Osteoblast (primary cell): ENCODE results near the gene GSS. TPM values are rescaled to one million over a fixed set of nuclear protein-coding genes. Genes with fewer than 3 reads are reported as not detected.

Experiments used
- DNase-seq: peaks from one replicate; pipeline ENCODE4 v3.0.0; 2011; ENCODE audit warnings: low spot score, mixed read lengths; ENCODE audit not compliant: insufficient read length; ENCODE audit errors: missing footprints
- H2AFZ ChIP-seq: 2 replicates; pipeline ENCODE4 v1.6.0; 2011; ENCODE audit warnings: mild to moderate bottlenecking, low read length
- H3K27ac ChIP-seq: 2 replicates; pipeline ENCODE4 v1.5.1; 2011; ENCODE audit warnings: mild to moderate bottlenecking, low read depth, low read length, moderate library complexity
- H3K27me3 ChIP-seq: 2 replicates; pipeline ENCODE4 v1.6.0; 2012; ENCODE audit warnings: mild to moderate bottlenecking, control low read depth, inconsistent platforms, low read length, moderate library complexity; ENCODE audit not compliant: insufficient read depth
- H3K36me3 ChIP-seq: 2 replicates; pipeline ENCODE4 v1.5.1; 2011; ENCODE audit warnings: mild to moderate bottlenecking, low read length, control low read depth, moderate library complexity; ENCODE audit not compliant: insufficient read depth
- H3K4me1 ChIP-seq: 2 replicates; pipeline ENCODE4 v1.5.1; 2011; ENCODE audit warnings: mild to moderate bottlenecking, low read length, control low read depth, moderate library complexity; ENCODE audit not compliant: insufficient read depth
- H3K4me2 ChIP-seq: 2 replicates; pipeline ENCODE4 v1.6.0; 2011; ENCODE audit warnings: mild to moderate bottlenecking, low read length; ENCODE audit not compliant: insufficient read depth
- H3K4me3 ChIP-seq: fragments of 200-600 bp; sonication (generic); 3 replicates; pipeline ENCODE4 v1.5.1; 2012; ENCODE audit warnings: mild to moderate bottlenecking, low read length, inconsistent platforms; ENCODE audit not compliant: insufficient read depth
- H3K79me2 ChIP-seq: 2 replicates; pipeline ENCODE4 v1.6.0; 2012; ENCODE audit warnings: mild to moderate bottlenecking, low read length, control low read depth, inconsistent platforms; ENCODE audit not compliant: insufficient read depth
- H3K9me3 ChIP-seq: 2 replicates; pipeline ENCODE4 v1.5.1; 2011; ENCODE audit warnings: low read depth, low read length, control low read depth
- H4K20me1 ChIP-seq: 2 replicates; pipeline ENCODE4 v1.6.0; 2012; ENCODE audit warnings: mild to moderate bottlenecking, low read length, control low read depth; ENCODE audit not compliant: insufficient read depth
- total RNA-seq: library from RNA; depleted of rRNA; stranded (reverse); fragments of >200 nt; gene quantifications from 2 replicates; pipeline ENCODE4 v1.2.3, GENCODE V29; 2012
- TF ChIP-seq, protein P1 (sequence below): IDR thresholded peaks from 2 replicates; pipeline ENCODE4 v1.5.1; 2011; ENCODE audit warnings: mild to moderate bottlenecking, low read depth, low read length, moderate library complexity; ENCODE audit errors: extremely low read depth

Gene GSS
- total RNA-seq, 1 donor = 54.6 TPM

DNA sequence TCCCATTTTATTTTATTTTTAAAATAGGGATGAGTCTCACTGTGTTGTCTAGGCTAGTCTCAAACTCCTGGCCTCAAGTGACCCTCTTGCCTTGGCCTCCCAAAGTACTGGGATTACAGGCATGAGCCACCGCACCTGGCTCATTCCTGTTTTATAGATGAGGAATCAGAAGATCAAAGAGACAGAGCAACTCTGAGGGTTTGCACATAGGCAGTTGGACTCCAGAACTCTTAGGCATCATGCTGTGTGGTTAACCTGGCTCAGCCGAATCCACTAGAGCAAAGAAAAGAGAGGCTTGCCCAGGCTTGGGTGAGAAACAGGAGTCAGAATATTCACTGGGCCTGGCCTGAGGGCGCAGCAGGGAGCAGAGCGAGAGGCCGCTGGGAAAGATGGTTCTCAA, 9.4 kb upstream of the GSS start:
- H2AFZ ChIP-seq = no peak overlapping the region
- H3K4me2 ChIP-seq = no peak overlapping the region
- H3K36me3 ChIP-seq = no peaks in the 10 kb centered on the region
- no peaks in the 10 kb centered on the region for H3K79me2 ChIP-seq
- no peaks in the 10 kb centered on the region for H3K4me1 ChIP-seq
- no peak overlapping the region for H3K4me3 ChIP-seq
- no peaks in the 10 kb centered on the region for H3K27me3 ChIP-seq
- H4K20me1 ChIP-seq = no peaks in the 10 kb centered on the region
- no peaks in the 10 kb centered on the region for H3K9me3 ChIP-seq
- TF ChIP-seq, protein P1, sequence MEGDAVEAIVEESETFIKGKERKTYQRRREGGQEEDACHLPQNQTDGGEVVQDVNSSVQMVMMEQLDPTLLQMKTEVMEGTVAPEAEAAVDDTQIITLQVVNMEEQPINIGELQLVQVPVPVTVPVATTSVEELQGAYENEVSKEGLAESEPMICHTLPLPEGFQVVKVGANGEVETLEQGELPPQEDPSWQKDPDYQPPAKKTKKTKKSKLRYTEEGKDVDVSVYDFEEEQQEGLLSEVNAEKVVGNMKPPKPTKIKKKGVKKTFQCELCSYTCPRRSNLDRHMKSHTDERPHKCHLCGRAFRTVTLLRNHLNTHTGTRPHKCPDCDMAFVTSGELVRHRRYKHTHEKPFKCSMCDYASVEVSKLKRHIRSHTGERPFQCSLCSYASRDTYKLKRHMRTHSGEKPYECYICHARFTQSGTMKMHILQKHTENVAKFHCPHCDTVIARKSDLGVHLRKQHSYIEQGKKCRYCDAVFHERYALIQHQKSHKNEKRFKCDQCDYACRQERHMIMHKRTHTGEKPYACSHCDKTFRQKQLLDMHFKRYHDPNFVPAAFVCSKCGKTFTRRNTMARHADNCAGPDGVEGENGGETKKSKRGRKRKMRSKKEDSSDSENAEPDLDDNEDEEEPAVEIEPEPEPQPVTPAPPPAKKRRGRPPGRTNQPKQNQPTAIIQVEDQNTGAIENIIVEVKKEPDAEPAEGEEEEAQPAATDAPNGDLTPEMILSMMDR = no peak
- no peak for DNase-seq
- H3K27ac ChIP-seq = no peak overlapping the region

DNA sequence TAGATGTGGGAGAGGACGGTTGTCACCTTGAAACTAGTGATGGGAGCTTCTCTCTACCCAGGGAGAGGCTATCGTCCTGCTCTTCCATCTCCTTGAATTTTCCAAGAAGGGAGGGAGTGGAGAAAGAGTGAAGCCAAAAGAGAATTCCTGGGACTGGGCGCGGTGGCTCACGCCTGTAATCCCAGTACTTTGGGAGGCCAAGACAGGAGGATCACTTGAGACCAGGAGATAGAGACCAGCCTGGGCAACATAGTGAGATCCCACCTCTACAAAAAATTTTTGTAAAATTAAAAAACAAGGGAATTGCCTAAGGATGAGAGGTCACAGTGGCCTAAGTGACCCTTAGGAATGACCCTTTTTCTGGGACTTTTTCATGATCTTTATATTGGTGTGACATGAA, 8.9 kb upstream of the GSS start:
- no peak overlapping the region for H3K4me2 ChIP-seq
- H2AFZ ChIP-seq = no peak overlapping the region
- DNase-seq = no peak
- H3K4me3 ChIP-seq = no peak overlapping the region
- H3K27me3 ChIP-seq = no peaks in the 10 kb centered on the region
- no peaks in the 10 kb centered on the region for H3K36me3 ChIP-seq
- H4K20me1 ChIP-seq = no peaks in the 10 kb centered on the region
- no peak overlapping the region for H3K27ac ChIP-seq
- no peaks in the 10 kb centered on the region for H3K4me1 ChIP-seq
- TF ChIP-seq, protein P1 = no peak
- no peaks in the 10 kb centered on the region for H3K9me3 ChIP-seq
- H3K79me2 ChIP-seq = no peaks in the 10 kb centered on the region

DNA sequence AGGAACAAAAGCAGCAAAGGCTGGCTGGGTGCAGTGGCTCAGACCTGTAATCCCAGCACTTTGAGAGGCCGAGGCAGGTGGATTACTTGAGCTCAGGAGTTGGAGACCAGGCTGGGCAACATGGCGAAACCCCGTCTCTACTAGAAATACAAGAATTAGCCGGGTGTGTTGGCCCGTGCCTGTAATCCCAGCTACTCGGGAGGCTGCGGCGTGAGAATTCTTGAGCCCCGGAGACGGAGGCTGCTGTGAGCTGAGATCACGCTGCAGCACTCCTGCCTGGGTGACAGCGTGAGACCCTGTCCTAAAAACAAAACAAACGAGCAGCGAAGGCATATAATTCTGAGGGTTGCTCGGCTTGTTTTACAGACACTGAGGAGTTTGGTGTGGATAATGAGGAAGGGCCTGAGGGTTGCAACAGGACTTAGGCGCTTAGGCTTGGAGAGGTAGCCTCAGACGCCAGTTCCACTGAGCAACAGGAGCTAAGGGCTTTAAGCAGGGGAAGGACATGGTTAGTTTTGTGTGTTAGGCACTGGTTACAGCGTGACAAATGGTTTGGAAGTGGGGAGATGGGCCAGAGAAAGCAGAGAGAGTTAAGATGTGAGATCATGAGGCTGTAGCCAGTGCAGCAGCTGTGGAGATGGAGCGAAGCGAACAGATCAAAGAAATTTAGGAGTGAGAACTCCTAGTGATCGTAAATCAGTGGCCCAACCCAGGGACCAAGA, 1.3 kb upstream of the GSS start:
- no peaks in the 10 kb centered on the region for H3K27me3 ChIP-seq

DNA sequence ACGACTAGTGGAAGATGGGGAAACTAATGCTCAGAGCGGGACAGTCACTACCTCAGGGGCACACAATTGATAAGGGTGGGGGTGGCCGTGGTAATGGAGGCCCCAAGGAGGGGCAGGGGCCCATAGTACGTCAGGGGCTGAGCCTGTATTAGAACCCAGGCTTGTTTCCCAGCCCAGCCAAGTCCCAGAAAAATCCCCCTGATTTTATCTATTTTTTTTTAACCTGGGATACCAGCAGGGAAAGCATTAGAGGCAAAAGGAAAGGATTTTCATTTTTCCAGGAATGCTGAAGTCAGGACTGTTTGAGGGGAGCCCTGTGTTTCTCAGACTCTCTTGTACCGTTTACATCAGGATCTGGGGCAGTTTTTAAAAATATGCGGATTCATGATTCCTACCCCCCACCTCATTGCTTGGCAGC, 444 bp upstream of the GSS start:
- Histone ChIP-seq H3K9me3 (no peaks in the 10 kb centered on the region), H2AFZ (peak overlapping the region; percentile 97), H3K4me1 (peaks cover 17% of the 10 kb centered on the region), H3K36me3 (peaks cover 8% of the 10 kb centered on the region), H3K4me2 (peak overlapping the region; percentile 99), H3K79me2 (peaks cover 30% of the 10 kb centered on the region), H3K4me3 (peak overlapping the region; percentile 90), H4K20me1 (no peaks in the 10 kb centered on the region), H3K27me3 (no peaks in the 10 kb centered on the region), H3K27ac (peak overlapping the region; percentile 88)
- no peak for DNase-seq
- TF ChIP-seq, protein P1 = no peak

More for the DNA sequence above, 1.3 kb upstream of the GSS start:
- TF ChIP-seq, protein P1 = no peak
- H3K9me3 ChIP-seq = no peaks in the 10 kb centered on the region
- H3K4me1 ChIP-seq = peaks cover 17% of the 10 kb centered on the region
- H3K27ac ChIP-seq = no peak overlapping the region
- H3K79me2 ChIP-seq = peaks cover 27% of the 10 kb centered on the region
- peak overlapping the region; percentile 97 for H2AFZ ChIP-seq
- no peak for DNase-seq
- H3K36me3 ChIP-seq = no peaks in the 10 kb centered on the region
- no peak overlapping the region for H3K4me2 ChIP-seq
- no peak overlapping the region for H3K4me3 ChIP-seq
- no peaks in the 10 kb centered on the region for H4K20me1 ChIP-seq
